ENCODE measurements around the gene POC1A. TPM values are rescaled to one million over a fixed set of nuclear protein-coding genes. Genes with fewer than 3 reads are reported as not detected.

Gene POC1A
- total and polyA plus RNA-seq, 2 experiments from 2014 or later = 19.1 to 26.7 TPM

GRCh38 chr3:52072471-52072870 lies 81.8 kb downstream of the POC1A start:
- no peaks in the 10 kb centered on the region for H3K9me3 Mint-ChIP-seq
- H3K4me3 Mint-ChIP-seq = no peak overlapping the region

More at GRCh38 chr3:52072471-52072870, 81.8 kb downstream of the POC1A start:
- ATAC-seq = no peak
- no peaks in the 10 kb centered on the region; the same call in 1 of the 2 replicates for H3K36me3 ChIP-seq (ENCODE audit: insufficient read depth)
- no peaks in the 10 kb centered on the region for H4K20me1 ChIP-seq (replicated peaks; ENCODE audit: insufficient read depth)
- no peaks in the 10 kb centered on the region for H3F3A ChIP-seq (replicated peaks; ENCODE audit: low read depth)
- H3K9me2 ChIP-seq (ENCODE audit: insufficient read depth) = no peaks in the 10 kb centered on the region
- Mint-ChIP-seq H3K36me3 (ENCODE audit: low read depth) (peaks cover 14% of the 10 kb centered on the region), H3K27ac (no peak overlapping the region), H3K27me3 (ENCODE audit: insufficient read depth, low read depth, poor library complexity) (peaks cover 10% of the 10 kb centered on the region), H3K4me1 (no peaks in the 10 kb centered on the region)
- H3K4me2 ChIP-seq = no peak overlapping the region
- no peaks in the 10 kb centered on the region for H3K79me2 ChIP-seq (replicated peaks; ENCODE audit: insufficient read depth)
- no peaks in the 10 kb centered on the region for H3K27me3 ChIP-seq (ENCODE audit: insufficient read depth)
- H2AFZ ChIP-seq = no peak overlapping the region
- DNase-seq (ENCODE audit: low spot score) = no peak
- no peaks in the 10 kb centered on the region for H3K4me1 ChIP-seq (ENCODE audit: insufficient read depth)
- H3K4me3 ChIP-seq = no peak overlapping the region
- H3K27ac ChIP-seq (ENCODE audit: low read depth) = no peak overlapping the region
- TF ChIP-seq NANOG (IDR thresholded peaks at IDR 0.05; ENCODE audit: borderline replicate concordance) (no peak), ZNF331 (CRISPR knock-in tag; IDR thresholded peaks at IDR 0.05; ENCODE audit: low read depth) (no peak), POLR2AphosphoS5 (IDR thresholded peaks at IDR 0.05; ENCODE audit: low read depth) (no peak), STAT1 (IDR thresholded peaks at IDR 0.05; ENCODE audit: unreplicated experiment) (no peak), CTCF (conservative IDR thresholded peaks at IDR 0.05; ENCODE audit: low read depth in 2 of 2) (no peak), ZNF462 (CRISPR knock-in tag; IDR thresholded peaks at IDR 0.05) (no peak)

Measured in GM23338 (cell line).